NCI-H146 (cell line): ENCODE measurements around the gene ARL13B.
"Not testable (repeated sequence)": the region's sequence is repeated elsewhere in the genome, so short reads cannot be mapped to it uniquely, and the experiment has no call there.

ENCODE experiments used
- DNase-seq: peaks from one replicate; lab custom pipeline; 2025; lab: John Stamatoyannopoulos, UW

Gene ARL13B

GRCh38 chr3:94001191-94001590 lies 21.2 kb downstream of the ARL13B start:
- no peak for DNase-seq

DNA sequence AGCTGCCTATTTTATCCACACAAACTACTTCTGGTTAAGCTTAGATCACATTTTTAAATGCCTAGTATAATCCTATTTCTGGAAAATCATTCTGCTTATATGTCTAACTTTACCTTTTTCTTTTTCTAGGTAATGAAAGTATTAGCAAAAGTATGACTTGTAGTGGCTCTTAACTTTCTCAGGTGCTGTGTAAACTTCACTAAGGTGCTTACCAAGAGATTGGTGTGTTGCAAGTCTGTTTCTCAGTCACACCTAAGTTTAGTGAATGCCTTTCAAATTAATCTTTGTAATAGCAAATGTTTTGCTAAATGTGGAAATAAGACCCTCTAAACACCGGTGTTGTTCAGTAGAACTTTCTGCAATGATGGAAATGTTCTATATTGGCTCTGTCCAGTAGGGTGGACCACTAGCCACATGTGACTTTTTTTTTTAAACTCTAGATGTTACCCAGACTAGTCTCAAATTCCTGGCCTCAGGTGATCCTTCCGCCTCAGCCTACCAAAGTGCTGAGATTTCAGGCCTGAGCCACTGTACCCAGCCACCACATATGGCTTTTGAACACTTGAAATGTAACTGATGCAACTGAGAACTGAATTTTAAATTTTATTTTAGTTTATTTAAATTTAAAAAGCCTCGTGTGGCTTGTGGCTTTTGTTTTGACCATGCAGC lies 22.0 kb downstream of the ARL13B start:
- DNase-seq, result no peak

- peak; percentile 62 for DNase-seq
Observed at GRCh38 chr3:94004301-94004910, 24.5 kb downstream of the ARL13B start.

- DNase-seq, result no peak
Observed at GRCh38 chr3:94008253-94008652, 28.3 kb downstream of the ARL13B start.

- peak; percentile 83 for DNase-seq
Observed at GRCh38 chr3:94009608-94010007, 29.7 kb downstream of the ARL13B start.

DNA sequence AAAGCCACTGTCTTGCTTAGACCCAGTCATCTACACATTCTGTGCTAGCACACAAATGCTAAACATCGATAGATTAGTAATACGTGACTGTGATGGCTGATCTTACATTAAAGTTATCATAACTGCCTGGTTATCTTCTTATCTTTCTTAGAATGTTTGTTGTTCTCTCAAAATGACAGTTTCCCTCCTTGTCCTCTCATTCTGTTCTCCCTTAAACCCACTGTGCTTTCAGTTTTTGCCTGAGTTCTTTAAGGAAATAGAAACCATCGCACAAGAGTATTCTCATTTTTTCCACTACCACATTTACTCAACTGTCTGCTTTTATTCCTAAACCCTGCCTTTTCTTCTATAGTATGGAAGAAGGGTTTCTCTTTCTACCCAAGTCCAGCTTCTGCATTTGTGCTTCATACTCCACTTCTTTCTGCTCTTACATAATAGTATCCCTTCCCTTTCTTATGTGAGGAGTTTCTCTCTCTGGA lies 31.3 kb downstream of the ARL13B start:
- DNase-seq, result no peak

- no peak for DNase-seq
Observed at GRCh38 chr3:94012185-94012584, 32.2 kb downstream of the ARL13B start.

GRCh38 chr3:94015025-94015424 lies 35.1 kb downstream of the ARL13B start:
- no peak for DNase-seq

DNA sequence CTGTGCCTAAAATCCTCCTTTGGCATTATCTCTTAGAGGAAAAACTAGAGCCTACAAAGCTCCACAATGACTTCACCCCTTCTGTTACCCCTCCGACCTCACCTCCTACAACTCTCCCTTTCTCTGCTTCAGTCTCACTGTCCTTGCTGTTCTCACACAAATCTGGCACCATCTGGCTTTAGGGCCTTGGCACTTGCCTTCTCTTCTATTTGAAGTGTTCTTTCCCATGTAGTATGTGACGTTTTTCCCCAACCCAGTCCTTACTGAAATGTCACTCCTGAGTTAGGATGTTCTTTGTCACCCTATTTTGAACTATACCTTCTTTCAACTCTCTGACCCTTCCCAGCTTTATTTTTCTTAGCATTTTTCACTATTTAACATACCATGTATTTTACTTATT lies 39.7 kb downstream of the ARL13B start:
- no peak for DNase-seq

GRCh38 chr3:94020293-94020692 lies 40.3 kb downstream of the ARL13B start:
- DNase-seq, result no peak

DNA sequence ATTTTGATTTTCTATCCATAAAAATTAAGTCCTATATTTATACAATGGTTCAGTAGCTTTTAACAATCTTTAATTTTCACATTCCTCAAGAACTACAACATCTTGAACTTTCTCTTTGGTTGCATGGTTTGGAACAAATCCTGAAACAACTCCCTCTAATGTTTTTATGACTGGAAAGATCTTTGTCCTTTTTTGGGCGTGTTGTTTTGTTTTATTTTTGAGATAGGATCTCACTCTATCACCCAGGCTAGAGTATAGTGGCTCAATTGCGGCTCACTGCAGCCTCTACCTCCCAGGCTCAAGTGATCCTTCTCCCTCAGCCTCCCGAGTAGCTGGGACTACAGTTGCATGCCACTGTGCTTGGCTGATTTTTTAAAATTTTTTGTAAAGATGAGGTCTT lies 44.4 kb downstream of the ARL13B start:
- DNase-seq, result no peak

GRCh38 chr3:94026623-94027022 lies 46.7 kb downstream of the ARL13B start:
- DNase-seq, result no peak

DNA sequence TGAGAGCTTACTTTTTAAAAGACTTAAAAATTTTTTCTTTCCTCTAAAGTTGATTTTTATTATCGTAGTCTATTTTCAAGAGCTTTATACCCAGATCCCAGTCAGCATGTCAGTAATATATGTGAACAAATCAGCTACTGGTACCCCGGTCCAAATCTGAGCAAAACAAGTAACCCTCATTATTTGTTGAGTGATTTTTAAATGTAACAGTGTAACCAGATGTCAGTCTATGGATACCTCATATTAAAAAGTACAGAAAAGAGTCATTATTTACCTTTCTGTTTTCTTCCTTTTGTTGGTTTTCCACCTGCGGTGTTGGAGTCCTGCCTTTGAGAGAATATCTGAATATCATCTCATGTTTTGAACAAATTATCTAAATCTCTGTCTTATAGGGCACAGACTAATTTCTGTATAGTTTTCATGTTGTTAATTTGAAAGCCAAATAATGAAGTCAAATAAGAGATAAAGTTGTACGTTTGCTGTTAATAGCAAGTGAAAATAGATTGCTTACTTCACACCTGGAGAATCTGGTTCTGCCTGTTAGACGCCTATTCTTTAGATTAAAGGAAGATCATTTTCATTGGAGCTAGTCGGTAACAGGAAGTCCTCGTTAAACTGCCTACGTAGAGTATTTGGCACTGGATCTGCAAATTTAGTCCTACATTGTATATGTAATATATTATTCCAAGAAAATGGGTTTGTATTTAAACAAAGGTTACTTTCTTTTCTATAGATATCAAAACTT lies 48.3 kb downstream of the ARL13B start, which contains the start of gene STX19:
Gene STX19 (minus strand): TSS at position 505 of the 745 bp plus-strand sequence. CDS start 13,328 bp downstream, outside the sequence.
- peak; percentile 81 for DNase-seq

DNA sequence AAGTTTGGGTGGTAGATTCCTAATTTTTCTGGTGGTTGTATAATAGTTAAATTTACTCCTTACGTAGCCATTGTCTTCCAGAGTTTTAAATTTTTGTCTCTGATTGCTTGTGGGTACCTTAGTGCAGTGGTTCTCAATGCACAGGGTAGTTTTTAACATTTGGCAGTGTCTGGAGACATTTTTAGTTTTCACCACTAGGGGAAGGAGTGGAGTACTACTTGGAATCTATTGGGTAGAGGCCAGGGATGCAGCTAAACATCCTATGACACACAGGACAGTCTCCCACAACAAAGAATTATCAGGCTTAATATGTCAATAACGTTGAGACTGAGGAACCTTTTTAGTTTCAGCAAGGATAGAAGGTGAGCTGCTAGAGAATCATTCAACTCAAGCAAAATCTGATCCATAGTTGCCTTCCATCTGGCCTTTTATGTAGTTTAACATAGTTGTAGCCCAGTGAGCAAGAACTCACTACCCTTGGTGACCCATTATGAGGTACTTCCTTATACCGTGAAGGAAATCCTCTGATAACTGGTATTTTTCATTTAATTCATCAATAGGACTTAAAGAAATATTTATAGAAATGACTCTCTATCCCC lies 57.1 kb downstream of the ARL13B start:
- peak; percentile 24 for DNase-seq

DNA sequence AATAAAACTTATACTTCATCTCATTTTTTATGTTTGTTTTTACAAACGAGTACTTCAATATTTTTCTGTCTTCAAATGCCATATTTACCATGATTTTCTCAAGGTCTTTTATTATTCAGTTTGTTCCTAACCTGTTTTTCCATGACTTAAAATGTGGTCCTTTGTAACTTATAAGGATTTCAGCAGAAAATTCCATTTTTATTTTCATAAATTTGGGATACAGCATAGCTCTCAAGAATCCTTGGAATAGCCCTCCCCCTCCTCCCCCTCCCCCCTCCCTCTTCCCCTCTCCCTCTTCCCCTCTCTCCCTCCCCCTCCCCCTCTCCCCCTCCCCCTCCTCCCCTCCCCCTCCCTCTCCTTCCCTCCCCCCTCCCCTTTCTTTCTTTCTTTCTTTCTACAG lies 63.3 kb downstream of the ARL13B start:
- no peak for DNase-seq

- DNase-seq, result not testable (repeated sequence)
Observed at GRCh38 chr3:94044100-94044936, 64.4 kb downstream of the ARL13B start.

- DNase-seq, result no peak
Observed at GRCh38 chr3:94046533-94046932, 66.6 kb downstream of the ARL13B start.

DNA sequence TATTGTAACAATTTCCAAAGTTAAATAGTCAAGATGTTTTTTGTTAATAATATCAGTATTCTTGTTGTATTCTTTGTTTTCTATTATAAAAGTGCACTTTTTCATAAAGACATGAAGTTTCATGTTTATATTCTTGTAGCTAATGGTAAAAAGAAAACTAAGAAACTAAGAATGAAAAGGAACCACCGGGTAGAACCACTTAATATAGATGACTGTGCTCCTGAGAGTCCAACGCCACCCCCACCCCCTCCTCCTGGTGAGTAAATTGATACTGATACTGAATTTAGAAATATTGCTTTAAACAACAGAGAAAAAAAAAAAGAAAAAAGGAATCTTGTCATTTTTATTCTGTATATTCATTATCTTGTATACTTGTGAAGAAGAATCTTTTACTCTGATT lies 69.3 kb downstream of the ARL13B start:
- DNase-seq, result no peak

- DNase-seq, result no peak
Observed at GRCh38 chr3:94050546-94050945, 70.6 kb downstream of the ARL13B start.

DNA sequence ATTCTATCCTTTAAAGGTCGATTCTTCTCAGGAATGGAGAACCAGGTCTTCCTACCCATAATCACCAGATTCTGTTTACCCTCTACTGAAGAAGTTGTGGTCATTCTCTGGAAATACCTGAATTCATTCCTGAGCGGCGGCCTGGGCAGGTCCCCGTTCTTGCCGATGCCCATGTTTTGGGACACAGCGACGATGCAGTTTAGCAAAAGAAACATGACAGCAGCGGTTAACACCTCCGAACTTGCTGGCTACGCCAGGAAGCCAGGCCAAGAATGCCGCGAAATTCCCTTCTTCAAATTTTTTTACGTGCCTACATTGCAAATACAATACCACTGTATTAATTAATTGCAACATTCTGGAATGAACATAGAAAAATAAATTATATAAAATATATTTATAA lies 81.3 kb downstream of the ARL13B start:
- no peak for DNase-seq

GRCh38 chr3:94062513-94063404 lies 82.8 kb downstream of the ARL13B start, which contains the start of the genes DHFR2 and NSUN3:
Gene DHFR2 (minus strand): TSS chr3:94062916. CDS start chr3:94061511, 1,405 bp downstream.
Gene NSUN3 (plus strand): TSS chr3:94063061. CDS start chr3:94063127, 66 bp downstream.
- DNase-seq, result peak; percentile 97
